Mesenchymal stem cell (in vitro differentiated cells and primary cell): ENCODE measurements around the gene RHBDL3.

Experiments used
- DNase-seq: peaks from one replicate; pipeline ENCODE4 v3.0.0-alpha.2; 2013
- H2AFZ ChIP-seq: one replicate; pipeline ENCODE4 v1.6.1; 2013; ENCODE audit warnings: low read depth, mild to moderate bottlenecking, control low read depth, inconsistent platforms, low read length, moderate library complexity
- H2AK5ac ChIP-seq: 2 replicates; pipeline ENCODE4 v1.6.1; 2013; ENCODE audit warnings: low read length, moderate library complexity, mild to moderate bottlenecking, inconsistent platforms; ENCODE audit not compliant: severe bottlenecking
- H2BK120ac ChIP-seq: one replicate; pipeline ENCODE4 v1.6.1; 2013; ENCODE audit warnings: low read depth, mild to moderate bottlenecking, inconsistent platforms, low read length, moderate library complexity
- H2BK12ac ChIP-seq, 2 experiments: one replicate each; pipeline ENCODE4 v1.6.1; 2013; ENCODE audit warnings: inconsistent platforms in 2 of 2, low read length in 2 of 2, mild to moderate bottlenecking in 2 of 2, moderate library complexity in 2 of 2, control low read depth in 1 of 2
- H2BK15ac ChIP-seq: one replicate; pipeline ENCODE4 v1.6.1; 2013; ENCODE audit warnings: mild to moderate bottlenecking, low read depth, inconsistent platforms; ENCODE audit not compliant: poor library complexity, severe bottlenecking
- H2BK5ac ChIP-seq: 2 replicates; pipeline ENCODE4 v1.6.1; 2013; ENCODE audit warnings: low read depth, mild to moderate bottlenecking, low read length, control low read depth, inconsistent platforms; ENCODE audit not compliant: poor library complexity, severe bottlenecking
- H3K14ac ChIP-seq, 2 experiments: one replicate each; pipeline ENCODE4 v1.6.1; 2013; ENCODE audit warnings: inconsistent platforms in 2 of 2, low read length in 2 of 2, control low read depth in 1 of 2, mild to moderate bottlenecking in 1 of 2, moderate library complexity in 1 of 2
- H3K18ac ChIP-seq, 2 experiments: one replicate each; pipeline ENCODE4 v1.6.1; 2013; ENCODE audit warnings: inconsistent platforms in 2 of 2, low read length in 2 of 2, control low read depth in 1 of 2, low read depth in 1 of 2, mild to moderate bottlenecking in 1 of 2
- H3K23ac ChIP-seq, 2 experiments: one replicate each; pipeline ENCODE4 v1.6.1; 2013; ENCODE audit warnings: inconsistent platforms in 2 of 2, low read length in 2 of 2, mild to moderate bottlenecking in 2 of 2, moderate library complexity in 2 of 2, control low read depth in 1 of 2
- H3K27ac ChIP-seq: 2 replicates; pipeline ENCODE4 v1.5.1; 2013; ENCODE audit warnings: mild to moderate bottlenecking, moderate library complexity, low read length, control low read depth, inconsistent platforms; ENCODE audit not compliant: poor library complexity, severe bottlenecking
- H3K27me3 ChIP-seq, 2 experiments: 2 replicates each; pipeline versions ENCODE4 v1.6.1 to v1.7.0; 2013; ENCODE audit warnings: low read length in 2 of 2, mild to moderate bottlenecking in 2 of 2, moderate library complexity in 2 of 2, control low read depth in 1 of 2, inconsistent platforms in 1 of 2; ENCODE audit not compliant: control insufficient read depth in 1 of 2, insufficient read depth in 1 of 2
- H3K36me3 ChIP-seq, 2 experiments: 2 replicates each; pipeline versions ENCODE4 v1.6.1 to v1.7.0; 2013; ENCODE audit warnings: low read length in 2 of 2, control low read depth in 1 of 2, inconsistent platforms in 1 of 2, low read depth in 1 of 2, mild to moderate bottlenecking in 1 of 2; ENCODE audit not compliant: insufficient read depth in 2 of 2, control insufficient read depth in 1 of 2
- H3K4ac ChIP-seq, 2 experiments: one replicate each; pipeline ENCODE4 v1.6.1; 2013; ENCODE audit warnings: inconsistent platforms in 2 of 2, low read length in 2 of 2, mild to moderate bottlenecking in 2 of 2, moderate library complexity in 2 of 2, control low read depth in 1 of 2, low read depth in 1 of 2
- H3K4me1 ChIP-seq: 2 replicates; pipeline ENCODE4 v1.6.1; 2013; ENCODE audit warnings: low read depth, low read length, control low read depth; ENCODE audit not compliant: control insufficient read depth, insufficient read depth
- H3K4me2 ChIP-seq: 2 replicates; pipeline ENCODE4 v1.6.1; 2013; ENCODE audit warnings: low read length, mild to moderate bottlenecking, inconsistent platforms; ENCODE audit not compliant: poor library complexity, severe bottlenecking
- H3K4me3 ChIP-seq, 2 experiments: 2 replicates each; pipeline versions ENCODE4 v1.5.1 to v1.7.0; 2013; ENCODE audit warnings: low read length in 2 of 2, mild to moderate bottlenecking in 2 of 2, control low read depth in 1 of 2, low read depth in 1 of 2; ENCODE audit not compliant: insufficient read depth in 1 of 2
- H3K79me1 ChIP-seq: replicated peaks from 2 replicates; pipeline ENCODE4 v1.6.1; 2013; ENCODE audit warnings: mild to moderate bottlenecking, control low read depth, low read length, inconsistent platforms; ENCODE audit not compliant: poor library complexity, severe bottlenecking
- H3K9ac ChIP-seq: 2 replicates; pipeline ENCODE4 v1.7.0; 2013; ENCODE audit warnings: mild to moderate bottlenecking, low read length, moderate library complexity
- H3K9me3 ChIP-seq: 2 replicates; pipeline ENCODE4 v1.7.0; 2013; ENCODE audit warnings: mild to moderate bottlenecking, low read length; ENCODE audit not compliant: control insufficient read depth
- H4K8ac ChIP-seq: one replicate; pipeline ENCODE4 v1.6.1; 2013; ENCODE audit warnings: inconsistent platforms, mild to moderate bottlenecking, low read length, moderate library complexity
- H4K91ac ChIP-seq: one replicate; pipeline ENCODE4 v1.6.1; 2013; ENCODE audit warnings: mild to moderate bottlenecking, low read length, inconsistent platforms
- WGBS: methylation state at CpG from one replicate; pipeline ENCODE4 v1.1.7; 2013; ENCODE audit warnings: mixed read lengths; 5-methylcytosine and 5-hydroxymethylcytosine counted together

Gene RHBDL3

GRCh38 chr17:32335687-32336086 lies 70.1 kb downstream of the RHBDL3 start:
- H3K36me3 ChIP-seq: peaks cover 18 to 60% of the 10 kb centered on the region in 2 experiments
- H3K9ac ChIP-seq: no peak overlapping the region
- H3K4me1 ChIP-seq: peaks cover 3% of the 10 kb centered on the region
- H3K9me3 ChIP-seq: no peaks in the 10 kb centered on the region
- no peak overlapping the region for H2AK5ac ChIP-seq
- no peak overlapping the region for H3K4ac ChIP-seq
- H2BK120ac ChIP-seq: no peak overlapping the region
- no peak overlapping the region for H2BK15ac ChIP-seq
- no peak overlapping the region for H3K23ac ChIP-seq
- no peak overlapping the region for H4K91ac ChIP-seq
- H3K27ac ChIP-seq: peak overlapping the region; percentile 69
- no peaks in the 10 kb centered on the region for H3K27me3 ChIP-seq
- H3K79me1 ChIP-seq: peaks cover 13% of the 10 kb centered on the region
- H2AFZ ChIP-seq: no peak overlapping the region
- no peak overlapping the region for H4K8ac ChIP-seq
- WGBS: 13% methylated on average over 1 of the region's 4 CpGs
- no peak overlapping the region for H3K18ac ChIP-seq
- no peak overlapping the region for H3K4me2 ChIP-seq
- no peak overlapping the region for H3K4me3 ChIP-seq
- no peak overlapping the region for H2BK12ac ChIP-seq
- DNase-seq: peak; percentile 61
- no peak overlapping the region for H3K14ac ChIP-seq
- no peak overlapping the region for H2BK5ac ChIP-seq

- DNase-seq: peak; percentile 41
- Histone ChIP-seq H3K4me2 (peak overlapping the region; percentile 72), H3K36me3 (peaks cover 11 to 31% of the 10 kb centered on the region in 2 experiments), H2BK15ac (peak overlapping the region; percentile 48), H3K18ac (peak overlapping the region; percentile 73 to 79), H3K4me3 (peak overlapping the region; percentile 83 to 89), H2AK5ac (peak overlapping the region; percentile 31), H3K14ac (peak overlapping the region in 1 of 2 experiments; percentile 76), H3K9me3 (no peaks in the 10 kb centered on the region), H3K9ac (peak overlapping the region; percentile 94), H4K8ac (peak overlapping the region; percentile 99), H3K4me1 (peaks cover 10% of the 10 kb centered on the region), H2AFZ (peak overlapping the region; percentile 60), H3K4ac (peak overlapping the region; percentile 65 to 87), H2BK12ac (no peak overlapping the region), H2BK5ac (no peak overlapping the region), H3K27me3 (no peaks in the 10 kb centered on the region), H3K23ac (no peak overlapping the region), H3K27ac (peak overlapping the region; percentile 63), H4K91ac (peak overlapping the region; percentile 85), H2BK120ac (peak overlapping the region; percentile 68), H3K79me1 (peaks cover 14% of the 10 kb centered on the region)
- WGBS: 12% methylated on average over 12 of the region's 13 CpGs
Measured at GRCh38 chr17:32341141-32341856, 75.7 kb downstream of the RHBDL3 start.

GRCh38 chr17:32341857-32342602 lies 76.4 kb downstream of the RHBDL3 start, which contains the start of gene C17orf75:
Gene C17orf75, minus strand, starts transcription at chr17:32342173. Its CDS starts 34 bp downstream, at chr17:32342139.
- peak within 1 kb of the TSS; percentile 48 for H2BK15ac ChIP-seq
- peak within 1 kb of the TSS; percentile 31 for H2AK5ac ChIP-seq
- DNase-seq: peak; percentile 57
- H2BK120ac ChIP-seq: peak within 1 kb of the TSS; percentile 68
- peak within 1 kb of the TSS; percentile 81 to 93 for H3K18ac ChIP-seq
- H3K27ac ChIP-seq: peak within 1 kb of the TSS; percentile 81
- no peak within 1 kb of the TSS for H2BK5ac ChIP-seq
- H3K14ac ChIP-seq: peak within 1 kb of the TSS in 1 of 2 experiments; percentile 76
- H3K79me1 ChIP-seq: peaks cover 14% of the 10 kb centered on the region
- H3K4ac ChIP-seq: peak within 1 kb of the TSS; percentile 65 to 87
- no peak within 1 kb of the TSS for H3K23ac ChIP-seq
- 9% methylated on average over 40 of the region's 47 CpGs for WGBS
- H2BK12ac ChIP-seq: no peak within 1 kb of the TSS
- H3K27me3 ChIP-seq: no peaks in the 10 kb centered on the region
- peak within 1 kb of the TSS; percentile 85 for H2AFZ ChIP-seq
- peak within 1 kb of the TSS; percentile 99 for H4K8ac ChIP-seq
- peak within 1 kb of the TSS; percentile 94 for H3K9ac ChIP-seq
- H3K4me2 ChIP-seq: peak within 1 kb of the TSS; percentile 77
- peak within 1 kb of the TSS; percentile 83 to 89 for H3K4me3 ChIP-seq
- peaks cover 10% of the 10 kb centered on the region for H3K4me1 ChIP-seq
- H3K9me3 ChIP-seq: no peaks in the 10 kb centered on the region
- peaks cover 6 to 24% of the 10 kb centered on the region in 2 experiments for H3K36me3 ChIP-seq
- peak within 1 kb of the TSS; percentile 85 for H4K91ac ChIP-seq
